Small intestine (tissue), 7 donors: Measurements from ENCODE around the gene ADARB2. TPM values are rescaled to one million over a fixed set of nuclear protein-coding genes. Genes with fewer than 3 reads are reported as not detected.

Experiments used
- DNase-seq, 2 donors: peaks; one replicate each; pipeline versions ENCODE4 v3.0.0 to v3.0.0-alpha.2; 2013
- FAIRE-seq: peaks from 2 replicates; lab custom pipeline; 2012; peaks lifted over from hg19 to GRCh38; lab: Jason Lieb, UNC
- H3K27ac ChIP-seq, 3 donors: one replicate each; pipeline ENCODE4 v1.5.1; 2013; ENCODE audit warnings: low read length in 2 of 3, mild to moderate bottlenecking in 2 of 3, control low read depth in 1 of 3, inconsistent platforms in 1 of 3, low read depth in 1 of 3, moderate library complexity in 1 of 3
- H3K27me3 ChIP-seq, 3 donors: one replicate each; pipeline ENCODE4 v1.6.1; 2013; ENCODE audit warnings: low read length in 3 of 3, inconsistent platforms in 1 of 3; ENCODE audit not compliant: control insufficient read depth in 3 of 3, insufficient read depth in 3 of 3
- H3K36me3 ChIP-seq, 3 donors: one replicate each; pipeline ENCODE4 v1.6.1; 2013; ENCODE audit warnings: low read length in 3 of 3, inconsistent platforms in 1 of 3, low read depth in 1 of 3, mild to moderate bottlenecking in 1 of 3, moderate library complexity in 1 of 3; ENCODE audit not compliant: control insufficient read depth in 3 of 3, insufficient read depth in 2 of 3
- H3K4me1 ChIP-seq, 3 donors: one replicate each; pipeline ENCODE4 v1.6.1; 2013; ENCODE audit warnings: low read length in 2 of 3, inconsistent platforms in 1 of 3, low read depth in 1 of 3, mild to moderate bottlenecking in 1 of 3, moderate library complexity in 1 of 3; ENCODE audit not compliant: control insufficient read depth in 3 of 3, insufficient read depth in 2 of 3
- H3K4me3 ChIP-seq, 3 donors: one replicate each; pipeline ENCODE4 v1.5.1; 2013; ENCODE audit warnings: low read length in 3 of 3, control low read depth in 1 of 3, inconsistent platforms in 1 of 3, low read depth in 1 of 3, mild to moderate bottlenecking in 1 of 3, moderate library complexity in 1 of 3
- H3K9me3 ChIP-seq, 2 donors: one replicate each; pipeline ENCODE4 v1.6.1; 2013; ENCODE audit warnings: low read depth in 1 of 2, low read length in 1 of 2; ENCODE audit not compliant: control insufficient read depth in 2 of 2, insufficient read depth in 1 of 2
- WGBS, 3 donors: extraction: QIAGEN DNeasy Blood & Tissue Kit; methylation state at CpG; one replicate each; pipeline ENCODE4 v1.1.7; 2013; 5-methylcytosine and 5-hydroxymethylcytosine counted together
- polyA plus RNA-seq, 4 donors: library from polyadenylated mRNA; stranded (reverse) in 3 of 4; unstranded in 1 of 4; fragments of 200-250 nt in 3 of 4; fragments of 120-200 nt in 1 of 4; gene quantifications; one replicate each; pipeline versions ENCODE4 v1.2.1 to v1.2.3, GENCODE V29; 2013
- donor health status: healthy with polysubstance abuse.
- donor health status: control.
- donor health status: control.
- donor health status: Bipolar disorder and iron deficiency.
- donor health status: healthy.

Gene ADARB2
- polyA plus RNA-seq, 4 donors, result 0.35 to 1.8 (median 0.94) TPM

- Histone ChIP-seq H3K27ac (no peak overlapping the region), H3K4me3 (no peak overlapping the region), H3K36me3 (no peaks in the 10 kb centered on the region), H3K4me1 (no peaks in the 10 kb centered on the region), H3K9me3 (peaks cover 0 to 6% of the 10 kb centered on the region in 2 donors), H3K27me3 (no peaks in the 10 kb centered on the region)
- no peak for DNase-seq
- 91 to 94% (median 94%) methylated on average over 11 of the region's 11 CpGs for WGBS, 3 donors
- FAIRE-seq, result no peak
Measured at GRCh38 chr10:1413256-1413655, 324.1 kb downstream of the ADARB2 start.

- Histone ChIP-seq H3K4me3 (no peak overlapping the region), H3K9me3 (peaks cover 0 to 6% of the 10 kb centered on the region in 2 donors), H3K27ac (no peak overlapping the region), H3K36me3 (no peaks in the 10 kb centered on the region), H3K4me1 (no peaks in the 10 kb centered on the region), H3K27me3 (no peaks in the 10 kb centered on the region)
- WGBS, 3 donors, result 72 to 83% (median 75%) methylated on average over 19 of the region's 19 CpGs
- FAIRE-seq (no peak), DNase-seq (no peak)
Measured at GRCh38 chr10:1412531-1413189, 324.7 kb downstream of the ADARB2 start.

- H3K9me3 ChIP-seq, result peaks cover 0 to 6% of the 10 kb centered on the region in 2 donors
- H3K27me3 ChIP-seq, result no peaks in the 10 kb centered on the region
- WGBS, 3 donors, result 45 to 75% (median 60%) methylated on average over 17 of the region's 17 CpGs
- FAIRE-seq (no peak), DNase-seq (no peak)
- H3K4me1 ChIP-seq, result no peaks in the 10 kb centered on the region
- no peaks in the 10 kb centered on the region for H3K36me3 ChIP-seq
- H3K4me3 ChIP-seq, result no peak overlapping the region
- H3K27ac ChIP-seq, result no peak overlapping the region
Measured at GRCh38 chr10:1411956-1412355, 325.4 kb downstream of the ADARB2 start.

- DNase-seq, result no peak
- H3K27me3 ChIP-seq, result no peaks in the 10 kb centered on the region
- H3K27ac ChIP-seq, result no peak overlapping the region
- H3K4me3 ChIP-seq, result no peak overlapping the region
- no peaks in the 10 kb centered on the region for H3K4me1 ChIP-seq
- no peak for FAIRE-seq
- 88 to 91% (median 88%) methylated on average over 17 of the region's 17 CpGs for WGBS, 3 donors
- H3K36me3 ChIP-seq, result no peaks in the 10 kb centered on the region
- H3K9me3 ChIP-seq, result peaks cover 0 to 6% of the 10 kb centered on the region in 2 donors
Measured at GRCh38 chr10:1411451-1411850, 325.9 kb downstream of the ADARB2 start.

- Histone ChIP-seq H3K9me3 (peaks cover 0 to 6% of the 10 kb centered on the region in 2 donors), H3K27me3 (no peaks in the 10 kb centered on the region), H3K27ac (no peak overlapping the region), H3K36me3 (no peaks in the 10 kb centered on the region), H3K4me1 (no peaks in the 10 kb centered on the region), H3K4me3 (no peak overlapping the region)
- FAIRE-seq (no peak), DNase-seq (no peak)
- WGBS, 3 donors, result 88 to 89% (median 88%) methylated on average over 31 to 33 of the region's 33 CpGs
Measured at GRCh38 chr10:1410469-1411395, 326.6 kb downstream of the ADARB2 start.

- FAIRE-seq (no peak), DNase-seq (no peak)
- 91 to 94% (median 93%) methylated on average over 10 to 11 of the region's 11 CpGs for WGBS, 3 donors
Measured at GRCh38 chr10:1410032-1410431, 327.3 kb downstream of the ADARB2 start.

GRCh38 chr10:1409392-1409791, 327.9 kb downstream of the ADARB2 start:
- WGBS, 3 donors, result 78 to 90% (median 86%) methylated on average over 13 to 16 of the region's 16 CpGs
- FAIRE-seq, result no peak
- DNase-seq, result no peak
- Histone ChIP-seq H3K27ac (no peak overlapping the region), H3K27me3 (no peaks in the 10 kb centered on the region), H3K9me3 (peaks cover 0 to 6% of the 10 kb centered on the region in 2 donors), H3K4me3 (no peak overlapping the region), H3K4me1 (no peaks in the 10 kb centered on the region), H3K36me3 (no peaks in the 10 kb centered on the region)

More at GRCh38 chr10:1410032-1410431, 327.3 kb downstream of the ADARB2 start:
- no peaks in the 10 kb centered on the region for H3K27me3 ChIP-seq
- H3K27ac ChIP-seq, result no peak overlapping the region
- H3K4me1 ChIP-seq, result no peaks in the 10 kb centered on the region
- peaks cover 0 to 6% of the 10 kb centered on the region in 2 donors for H3K9me3 ChIP-seq
- H3K36me3 ChIP-seq, result no peaks in the 10 kb centered on the region
- H3K4me3 ChIP-seq, result no peak overlapping the region

- WGBS, 3 donors, result 86 to 87% (median 87%) methylated on average over 26 of the region's 26 CpGs
- DNase-seq (no peak), FAIRE-seq (no peak)
- H3K4me1 ChIP-seq, result no peaks in the 10 kb centered on the region
- H3K9me3 ChIP-seq, result peaks cover 0 to under 1% of the 10 kb centered on the region in 2 donors
- H3K27ac ChIP-seq, result no peak overlapping the region
- no peaks in the 10 kb centered on the region for H3K27me3 ChIP-seq
- H3K4me3 ChIP-seq, result no peak overlapping the region
- no peaks in the 10 kb centered on the region for H3K36me3 ChIP-seq
Measured at GRCh38 chr10:1408651-1409367, 328.5 kb downstream of the ADARB2 start.
